HepG2 (cell line): ENCODE data around the gene SNX21. TPM values are rescaled to one million over a fixed set of nuclear protein-coding genes. Genes with fewer than 3 reads are reported as not detected.
A peak's percentile ranks its signal among the peaks of the same experiment; 100 is the strongest.

Experiments
- AGO2 ChIP-seq: fragments of 200-400 bp; formaldehyde crosslinking; optimal IDR thresholded peaks from 2 replicates; pipeline ENCODE3; 2017; ENCODE audit warnings: mild to moderate bottlenecking, low read depth, low read length, moderate library complexity
- ARID3A ChIP-seq: IDR thresholded peaks from 2 replicates; pipeline ENCODE4 v1.6.1; 2012; ENCODE audit warnings: low read depth, low read length, improper control_type of control experiment
- CENPX ChIP-seq: sonication (generic); formaldehyde crosslinking; IDR thresholded peaks from 2 replicates; pipeline ENCODE4 v1.9.0; 2021; ENCODE audit warnings: mild to moderate bottlenecking, missing genetic modification reagents, moderate library complexity
- CREB1 ChIP-seq, 2 experiments: fragments of 450-650 bp in 1 of 2; IDR thresholded peaks; 2 replicates each; pipeline ENCODE4 v1.6.1; 2016 to 2017; ENCODE audit warnings: control low read depth in 1 of 2, mild to moderate bottlenecking in 1 of 2, missing compliant biosample characterization in 1 of 2, missing genetic modification characterization in 1 of 2
- IKZF1 ChIP-seq: fragments of 450-650 bp; IDR thresholded peaks from 2 replicates; pipeline ENCODE4 v1.7.1; 2016
- MYNN ChIP-seq: sonication (generic); formaldehyde crosslinking; IDR thresholded peaks from 2 replicates; pipeline ENCODE4 v1.4.0; 2020; ENCODE audit warnings: mild to moderate bottlenecking, low read depth, missing genetic modification reagents
- NFE2L2 ChIP-seq: fragments of 150-350 bp; IDR thresholded peaks from 2 replicates; pipeline ENCODE4 v1.6.1; 2014; ENCODE audit warnings: low read length
- PRPF4 ChIP-seq: fragments of 200-400 bp; formaldehyde crosslinking; IDR thresholded peaks from 2 replicates; pipeline ENCODE4 v1.6.1; 2016; ENCODE audit warnings: low read length, low read depth; ENCODE audit not compliant: poor library complexity, severe bottlenecking
- SETDB1 ChIP-seq: sonication (generic); formaldehyde crosslinking; IDR thresholded peaks from 2 replicates; pipeline ENCODE4 v1.5.1; 2020; ENCODE audit warnings: missing genetic modification reagents, mild to moderate bottlenecking, borderline replicate concordance
- SUZ12 ChIP-seq: fragments of 150-350 bp; IDR thresholded peaks from 2 replicates; pipeline ENCODE4 v1.6.1; 2014; ENCODE audit warnings: low read depth, low read length
- ZBTB21 ChIP-seq: sonication (generic); formaldehyde crosslinking; IDR thresholded peaks from 2 replicates; pipeline ENCODE4 v1.4.0; 2020; ENCODE audit warnings: missing genetic modification reagents
- ZNF207 ChIP-seq: fragments of 450-650 bp; IDR thresholded peaks from 2 replicates; pipeline ENCODE4 v1.6.1; 2016; ENCODE audit warnings: antibody characterized with exemption, borderline replicate concordance
- ZNF256 ChIP-seq: sonication (generic); formaldehyde crosslinking; conservative IDR thresholded peaks from 2 replicates; pipeline ENCODE4 v1.4.0; 2020; ENCODE audit warnings: missing genetic modification reagents
- ZNF407 ChIP-seq: sonication (generic); formaldehyde crosslinking; IDR thresholded peaks from one replicate; pipeline ENCODE4 v1.5.1; 2020; ENCODE audit warnings: mild to moderate bottlenecking, missing genetic modification reagents; ENCODE audit errors: not compliant biosample characterization
- ZNF7 ChIP-seq: IDR thresholded peaks from 2 replicates; pipeline ENCODE4 v1.6.1; 2016; ENCODE audit warnings: missing biosample characterization, missing genetic modification reagents
- ZNF704 ChIP-seq: sonication (generic); formaldehyde crosslinking; IDR thresholded peaks from 2 replicates; pipeline ENCODE4 v1.8.1; 2023; ENCODE audit warnings: mild to moderate bottlenecking, inconsistent platforms, moderate library complexity, missing genetic modification reagents, borderline replicate concordance
- polyA plus RNA-seq, 8 experiments: library from polyadenylated mRNA; depleted of rRNA in 3 of 8; stranded (reverse) in 7 of 8; unstranded in 1 of 8; fragments of >200 nt; fragmentation: Illumina TruSeq in 4 of 8; extraction: Trizol in 4 of 8; gene quantifications; 2 replicates each; pipeline versions ENCODE4 v1.2.1 to v1.2.3, GENCODE V29; 2011 to 2016; ENCODE audit warnings: low read depth in 4 of 8, missing spikeins in 1 of 8, mixed read lengths in 1 of 8; ENCODE audit not compliant: insufficient read depth in 1 of 8
- total RNA-seq, 5 experiments: library from RNA; depleted of rRNA; stranded (reverse); fragments of >200 nt; fragmentation: Illumina TruSeq; extraction: Trizol; gene quantifications; 2 replicates each; pipeline ENCODE4 v1.2.3, GENCODE V29; 2016; ENCODE audit warnings: low read depth in 1 of 5

SNX21 gene
- total and polyA plus RNA-seq, 2 of the 13 experiments (the other 11 are each of a cell fraction or from before 2014, with no cell fraction given): 7.7 to 12.8 TPM

GRCh38 chr20:45823949-45824835 lies 9.4 kb upstream of the SNX21 start (continued):
- TF ChIP-seq ARID3A (no peak), ZNF704 (CRISPR knock-in tag) (no peak), ZNF256 (CRISPR knock-in tag) (no peak), ZNF407 (CRISPR knock-in tag) (peak; percentile 68), ZBTB21 (CRISPR knock-in tag) (no peak), SETDB1 (CRISPR knock-in tag) (no peak), AGO2 (no peak), PRPF4 (peak; percentile 85), CREB1 (IDR thresholded peaks at IDR 0.05) (no peak), CREB1 (CRISPR knock-in tag; IDR thresholded peaks at IDR 0.05) (no peak), ZNF207 (no peak), NFE2L2 (no peak), SUZ12 (no peak), ZNF7 (no peak), CENPX (CRISPR knock-in tag) (no peak), MYNN (CRISPR knock-in tag) (no peak), IKZF1 (no peak)
